Islet of Langerhans (tissue), 1 donor: Measurements from ENCODE around the gene RRAD.
"Not testable (repeated sequence)": the region's sequence is repeated elsewhere in the genome, so short reads cannot be mapped to it uniquely, and the experiment has no call there.

Experiments
- FAIRE-seq: peaks from one replicate; lab custom pipeline; 2011; peaks lifted over from hg19 to GRCh38; lab: Jason Lieb, UNC

RRAD gene

GRCh38 chr16:66950971-66951790 is 25.8 kb upstream of the RRAD start:
- no peak for FAIRE-seq

- no peak for FAIRE-seq
Measured at GRCh38 chr16:66950437-66950836, 25.1 kb upstream of the RRAD start.

- no peak for FAIRE-seq
Measured at GRCh38 chr16:66949472-66949871, 24.1 kb upstream of the RRAD start.

GRCh38 chr16:66948837-66949225 is 23.5 kb upstream of the RRAD start:
- no peak for FAIRE-seq

- no peak for FAIRE-seq
Measured at GRCh38 chr16:66948134-66948836, 22.9 kb upstream of the RRAD start.

GRCh38 chr16:66947302-66948065 is 22.1 kb upstream of the RRAD start:
- peak; percentile 95 for FAIRE-seq

- FAIRE-seq = no peak
Measured at GRCh38 chr16:66946974-66947301, 21.6 kb upstream of the RRAD start.

GRCh38 chr16:66946541-66946940 is 21.2 kb upstream of the RRAD start:
- no peak for FAIRE-seq

GRCh38 chr16:66945939-66946338 is 20.6 kb upstream of the RRAD start:
- FAIRE-seq = no peak

- not testable (repeated sequence) for FAIRE-seq
Measured at GRCh38 chr16:66944971-66945370, 19.6 kb upstream of the RRAD start.

GRCh38 chr16:66944054-66944441 is 18.7 kb upstream of the RRAD start:
- no peak for FAIRE-seq

- no peak for FAIRE-seq
Measured at GRCh38 chr16:66943426-66944053, 18.2 kb upstream of the RRAD start.

- no peak for FAIRE-seq
Measured at GRCh38 chr16:66942981-66943380, 17.6 kb upstream of the RRAD start.

- no peak for FAIRE-seq
Measured at GRCh38 chr16:66940236-66940635, 14.9 kb upstream of the RRAD start.

GRCh38 chr16:66939366-66939765 is 14.0 kb upstream of the RRAD start:
- no peak for FAIRE-seq

- no peak for FAIRE-seq
Measured at GRCh38 chr16:66937725-66938337, 12.5 kb upstream of the RRAD start.

GRCh38 chr16:66936889-66937554 is 11.7 kb upstream of the RRAD start:
- no peak for FAIRE-seq

GRCh38 chr16:66936462-66936861 is 11.1 kb upstream of the RRAD start:
- no peak for FAIRE-seq

- no peak for FAIRE-seq
Measured at GRCh38 chr16:66935314-66936011, 10.1 kb upstream of the RRAD start, which contains the start of gene CES2. Gene CES2, plus strand, starts transcription at chr16:66935516. Its CDS starts 120 bp downstream, at chr16:66935636.

GRCh38 chr16:66934839-66935313 is 9.5 kb upstream of the RRAD start:
- FAIRE-seq = not testable (repeated sequence)
